CD1c-positive myeloid dendritic cell (primary cell): Measurements from ENCODE around the gene NAP1L4.

Experiments used
- DNase-seq: peaks from one replicate; pipeline ENCODE4 v3.0.0-alpha.2; 2016; ENCODE audit errors: extremely low spot score

The NAP1L4 gene

GRCh38 chr11:2994336-2994730 is 2.2 kb upstream of the NAP1L4 start:
- DNase-seq, result no peak

DNA sequence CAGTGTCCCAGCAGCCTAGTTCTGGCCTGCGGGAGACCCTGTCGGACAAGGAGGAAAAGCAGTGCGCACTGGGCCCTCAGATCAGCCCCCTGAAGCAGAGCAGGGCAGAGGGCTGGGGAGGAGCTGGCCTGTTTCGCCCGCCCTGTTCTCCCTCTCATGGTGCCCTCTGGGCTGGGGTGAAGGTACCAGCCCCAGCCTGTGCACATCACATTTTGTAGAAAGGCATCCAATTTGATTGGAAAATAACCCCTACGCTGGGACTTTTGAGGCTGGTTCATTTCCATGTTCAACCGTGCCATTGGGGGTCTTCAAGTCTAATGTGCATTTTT is 832 bp upstream of the NAP1L4 start:
- no peak for DNase-seq

GRCh38 chr11:2991452-2992233 is 486 bp downstream of the NAP1L4 start:
- peak; percentile 91 for DNase-seq

DNA sequence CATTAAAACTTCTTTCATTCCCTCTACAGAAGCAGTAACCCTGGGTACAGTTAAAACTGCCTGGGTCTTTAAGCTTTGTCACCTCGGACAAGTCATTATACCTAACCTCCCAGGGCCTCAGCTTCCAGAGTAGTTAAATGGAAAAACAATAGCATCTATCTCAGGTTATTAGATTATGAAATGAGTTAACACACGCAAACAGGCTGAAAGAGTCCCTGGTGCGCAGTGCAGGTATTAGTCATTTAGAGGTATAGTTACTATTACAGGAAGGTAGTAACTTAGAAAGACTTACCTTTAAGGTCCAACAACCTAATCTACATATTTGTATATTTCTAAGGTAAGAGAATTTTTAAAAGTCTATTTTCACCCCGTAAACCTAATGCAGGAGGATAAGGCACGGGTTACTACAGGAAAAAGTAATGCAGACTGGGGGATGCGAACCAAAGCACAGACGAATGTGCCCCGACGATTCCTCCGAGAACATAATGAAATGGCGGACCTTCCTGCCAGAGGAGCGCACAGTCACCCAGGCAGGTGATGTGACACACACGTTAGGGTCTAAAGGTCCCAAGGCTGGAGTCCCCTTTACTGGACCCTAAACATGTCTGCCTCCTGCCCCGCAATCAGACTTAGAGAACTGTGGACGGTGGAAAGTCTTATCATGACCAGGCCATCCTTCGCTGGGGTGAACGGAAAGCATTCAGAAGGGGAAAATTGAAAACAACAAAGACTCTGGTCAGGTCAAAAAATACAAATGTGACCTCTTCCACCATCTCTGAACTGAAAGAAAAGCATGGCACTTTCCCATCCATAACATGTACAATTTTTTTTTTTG is 1.3 kb downstream of the NAP1L4 start:
- DNase-seq, result peak; percentile 9

GRCh38 chr11:2989551-2989950 is 2.6 kb downstream of the NAP1L4 start:
- DNase-seq, result no peak

DNA sequence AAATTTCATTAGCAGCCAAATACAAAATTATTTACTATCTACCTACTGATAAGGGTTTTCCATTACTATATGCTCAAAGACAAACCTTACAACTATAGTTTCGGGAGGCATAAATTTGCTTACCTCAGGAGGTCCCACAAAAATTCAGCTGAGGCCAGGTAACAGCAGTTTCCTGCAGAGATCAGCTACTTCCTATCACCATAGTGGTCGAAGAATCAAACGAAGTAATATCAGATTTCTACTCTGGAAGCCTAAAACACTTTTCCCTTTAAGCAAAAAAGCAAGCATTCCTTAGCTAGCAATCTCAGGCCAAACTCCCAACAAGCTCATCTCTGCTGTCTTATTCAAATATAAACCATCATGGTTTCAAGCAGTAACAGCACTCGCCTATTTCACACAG is 3.1 kb downstream of the NAP1L4 start:
- no peak for DNase-seq

GRCh38 chr11:2987881-2988861 is 4.0 kb downstream of the NAP1L4 start:
- peak; percentile 22 for DNase-seq

DNA sequence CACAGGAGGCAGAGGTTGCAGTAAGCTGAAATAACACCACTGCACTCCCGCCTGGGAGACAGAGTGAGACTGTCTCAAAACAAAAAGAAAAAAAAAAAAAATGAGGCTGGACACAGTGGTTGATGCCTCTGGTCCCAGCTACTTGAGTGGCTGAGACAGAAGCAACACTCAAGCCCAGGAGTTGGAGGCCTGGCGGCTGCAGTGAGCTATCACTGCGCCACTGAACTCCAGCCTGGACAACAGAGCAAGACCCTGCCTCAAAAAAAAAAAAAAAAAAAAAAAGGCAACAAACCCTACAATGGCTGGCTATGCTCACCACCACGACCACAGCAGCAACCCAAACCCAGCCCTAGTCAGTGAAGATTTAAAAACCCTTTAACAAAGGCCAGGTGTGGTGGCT is 8.2 kb downstream of the NAP1L4 start:
- no peak for DNase-seq

- no peak for DNase-seq
Observed at GRCh38 chr11:2982214-2982613, 9.9 kb downstream of the NAP1L4 start.

DNA sequence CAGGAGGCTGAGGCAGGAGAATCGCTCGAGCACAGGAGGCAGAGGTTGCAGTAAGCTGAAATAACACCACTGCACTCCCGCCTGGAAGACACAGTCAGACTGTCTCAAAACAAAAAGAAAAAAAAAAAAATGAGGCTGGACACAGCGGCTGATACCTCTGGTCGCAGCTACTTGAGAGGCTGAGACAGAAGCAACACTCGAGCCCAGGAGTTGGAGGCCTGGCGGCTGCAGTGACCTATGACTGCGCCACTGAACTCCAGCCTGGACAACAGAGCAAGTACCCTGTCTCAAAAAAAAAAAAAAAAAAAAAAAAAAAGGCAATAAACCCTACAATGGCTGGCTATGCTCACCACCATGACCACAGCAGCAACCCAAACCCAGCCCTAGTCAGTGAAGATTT is 11.0 kb downstream of the NAP1L4 start:
- DNase-seq, result no peak

GRCh38 chr11:2980168-2980840 is 11.8 kb downstream of the NAP1L4 start:
- no peak for DNase-seq

DNA sequence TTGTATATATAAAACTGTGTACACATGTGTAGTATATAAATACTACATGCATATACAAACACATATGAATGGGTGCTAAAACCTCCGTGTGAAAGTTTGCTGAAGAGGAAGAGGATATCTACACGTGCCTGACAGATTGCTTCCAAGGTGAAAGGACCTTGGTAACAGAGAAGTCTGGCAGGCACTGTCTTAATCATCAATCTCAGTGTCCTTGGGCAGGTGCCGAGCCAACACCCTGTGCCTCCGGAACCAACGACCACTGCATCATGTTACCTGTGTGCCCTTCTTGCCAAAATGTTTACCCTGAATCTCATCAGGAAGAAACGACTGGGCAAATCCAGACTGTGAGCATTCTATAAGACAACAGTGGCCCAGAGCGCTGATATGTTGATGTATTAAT is 15.0 kb downstream of the NAP1L4 start:
- no peak for DNase-seq

DNA sequence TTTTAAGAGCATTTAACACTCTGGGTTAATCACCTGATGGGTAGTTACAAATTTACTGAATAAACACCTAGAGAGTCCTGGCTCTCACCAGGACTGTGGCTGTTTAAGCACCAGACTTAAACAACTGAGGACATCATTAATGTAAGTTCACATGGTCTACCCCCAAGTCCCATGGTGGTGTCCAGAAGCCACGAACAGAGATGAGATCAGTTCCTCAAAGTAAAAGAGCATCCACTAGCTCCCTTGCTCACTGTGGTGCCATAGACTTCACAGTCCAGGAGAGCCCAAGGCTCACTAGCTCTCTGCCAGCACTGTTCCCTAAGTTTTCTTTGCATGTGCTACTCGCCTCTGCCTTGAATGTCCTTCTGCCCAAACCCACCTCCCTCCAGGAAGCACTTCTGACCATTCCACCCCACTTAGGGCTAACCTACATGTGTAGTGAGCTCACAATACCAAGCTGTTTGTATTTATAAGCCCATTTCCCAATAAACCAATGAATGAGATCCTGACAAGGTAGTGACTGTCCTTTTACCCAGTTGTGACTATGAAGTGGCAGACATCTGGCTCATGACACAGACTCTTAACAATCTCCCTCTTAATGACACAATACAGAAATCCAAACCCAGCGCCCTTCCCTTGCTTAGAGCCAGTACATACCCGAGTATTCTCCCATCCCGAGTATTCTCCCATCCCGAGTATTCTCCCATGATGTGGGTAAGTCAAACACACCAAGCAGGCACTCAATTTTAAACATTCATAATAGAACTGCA is 15.7 kb downstream of the NAP1L4 start:
- peak; percentile 10 for DNase-seq

DNA sequence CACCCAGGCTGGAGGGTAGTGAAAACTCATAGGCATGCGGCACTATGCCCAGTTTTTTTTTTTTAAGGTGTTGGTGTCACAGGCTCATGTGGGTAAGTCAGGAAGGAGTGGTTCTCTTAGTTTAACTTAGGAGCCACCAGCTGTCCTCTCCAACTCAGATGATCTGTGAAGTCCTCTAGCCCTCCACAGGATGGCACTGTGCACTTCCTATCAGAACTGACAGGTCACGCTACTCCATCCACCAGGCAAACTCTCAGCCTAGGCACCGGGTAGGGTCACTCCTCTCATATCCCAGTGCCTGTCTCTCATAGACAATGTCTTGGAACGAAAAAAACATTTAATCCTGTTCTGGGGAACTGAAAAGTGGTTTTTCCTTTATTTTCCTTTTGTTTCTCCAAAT is 16.5 kb downstream of the NAP1L4 start:
- DNase-seq, result peak; percentile 56

DNA sequence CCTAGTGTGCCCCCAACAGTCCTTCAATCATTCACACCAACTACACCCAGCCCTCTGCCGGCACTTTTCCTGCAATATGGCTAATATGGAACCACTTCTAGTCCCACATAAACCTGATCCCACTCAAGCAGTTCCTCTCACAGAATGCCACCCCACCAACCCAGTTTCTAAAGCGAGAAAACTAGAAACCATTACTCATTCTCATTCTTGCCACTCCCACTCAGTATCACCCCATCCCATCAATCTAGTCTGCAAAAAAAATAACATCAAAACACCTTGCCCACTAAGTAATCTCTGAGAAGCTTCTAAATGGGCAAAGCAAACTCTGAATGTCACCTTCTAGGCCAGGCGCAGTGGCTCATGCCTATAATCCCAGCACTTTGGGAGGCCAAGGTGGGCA is 17.9 kb downstream of the NAP1L4 start:
- DNase-seq, result no peak

GRCh38 chr11:2968341-2968900 is 23.7 kb downstream of the NAP1L4 start:
- DNase-seq, result no peak

GRCh38 chr11:2964782-2965181 is 27.3 kb downstream of the NAP1L4 start:
- DNase-seq, result no peak

DNA sequence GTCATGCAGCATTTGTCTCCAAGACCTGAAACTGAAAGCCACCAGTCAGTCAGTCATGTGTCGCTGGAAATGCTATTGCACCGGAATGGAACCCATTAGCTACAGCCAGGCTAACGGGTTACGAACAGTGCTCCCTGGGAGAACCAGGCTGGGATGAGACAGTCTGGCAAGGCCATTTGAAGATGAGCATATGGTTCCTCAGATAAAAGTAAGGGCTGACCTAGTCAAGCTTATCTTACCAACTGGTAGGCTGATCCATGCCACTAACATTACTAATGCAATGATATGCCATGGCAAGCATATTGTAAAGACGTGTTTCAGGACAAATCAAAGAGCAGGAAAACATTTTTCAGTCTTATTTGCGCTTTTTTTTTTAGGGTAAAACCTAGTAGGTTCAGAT is 28.4 kb downstream of the NAP1L4 start:
- no peak for DNase-seq

- DNase-seq, result no peak
Observed at GRCh38 chr11:2963112-2963754, 28.9 kb downstream of the NAP1L4 start.

DNA sequence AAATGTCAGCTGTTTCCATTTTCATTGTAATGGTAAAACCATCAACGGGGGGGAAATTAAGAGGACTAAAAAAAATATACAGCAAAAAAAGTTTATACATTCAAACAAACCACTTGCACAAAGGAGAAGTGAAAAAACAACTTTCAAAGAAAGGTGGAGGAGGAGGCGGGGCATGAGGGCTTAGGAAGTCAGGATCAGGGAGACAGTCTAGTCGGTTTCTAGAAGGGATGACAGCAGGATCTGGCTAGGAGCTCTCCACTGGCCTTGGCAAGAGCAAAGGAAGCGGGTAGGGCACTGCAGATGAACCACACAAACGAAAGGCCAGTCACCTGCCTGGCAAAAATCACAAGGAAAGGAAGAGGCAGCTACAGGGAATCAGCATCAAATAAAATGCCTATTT is 31.0 kb downstream of the NAP1L4 start:
- DNase-seq, result peak; percentile 46
